ENCODE measurements around the gene TMC8. TPM values are rescaled to one million over a fixed set of nuclear protein-coding genes. Genes with fewer than 3 reads are reported as not detected.

TMC8 gene
- total and polyA plus RNA-seq, 2 experiments from 2014 or later = 1.2 to 1.3 TPM

- Mint-ChIP-seq H3K9me3 (no peaks in the 10 kb centered on the region; the same call in 1 of the 3 replicates), H3K36me3 (ENCODE audit: low read depth) (peaks cover 72% of the 10 kb centered on the region), H3K27me3 (ENCODE audit: insufficient read depth, low read depth, poor library complexity) (peaks cover 31% of the 10 kb centered on the region), H3K4me1 (peaks cover 50% of the 10 kb centered on the region), H3K4me3 (no peak overlapping the region), H3K27ac (peak overlapping the region; percentile 37; the same call in 1 of the 2 replicates)
- Histone ChIP-seq H3K4me1 (ENCODE audit: insufficient read depth) (peaks cover 16% of the 10 kb centered on the region), H3K4me2 (no peak overlapping the region), H4K20me1 (replicated peaks; ENCODE audit: insufficient read depth) (peaks cover 13% of the 10 kb centered on the region), H3F3A (replicated peaks; ENCODE audit: low read depth) (peaks cover 12% of the 10 kb centered on the region; the same call in 1 of the 2 replicates), H2AFZ (no peak overlapping the region), H3K4me3 (no peak overlapping the region), H3K9me2 (ENCODE audit: insufficient read depth) (no peaks in the 10 kb centered on the region), H3K79me2 (replicated peaks; ENCODE audit: insufficient read depth) (no peaks in the 10 kb centered on the region), H3K27me3 (ENCODE audit: insufficient read depth) (no peaks in the 10 kb centered on the region), H3K27ac (ENCODE audit: low read depth) (0 out of 2 replicates have a peak overlapping the region, but pooled peaks have one; percentile 59), H3K36me3 (ENCODE audit: insufficient read depth) (peaks cover 15% of the 10 kb centered on the region)
- DNase-seq (ENCODE audit: low spot score) (peak; percentile 83), ATAC-seq (peak; percentile 42)
- TF ChIP-seq STAT1 (IDR thresholded peaks at IDR 0.05; ENCODE audit: unreplicated experiment) = no peak
- TF ChIP-seq CTCF (conservative IDR thresholded peaks at IDR 0.05; ENCODE audit: low read depth in 2 of 2) = peak; percentile 62 to 76
- TF ChIP-seq NANOG (IDR thresholded peaks at IDR 0.05; ENCODE audit: borderline replicate concordance) = no peak
- TF ChIP-seq CREB1 (CRISPR knock-in tag; IDR thresholded peaks at IDR 0.05; ENCODE audit: low read depth) = no peak
- no peak for TF ChIP-seq JUNB (IDR thresholded peaks at IDR 0.05; ENCODE audit: unreplicated experiment)
- TF ChIP-seq REST (IDR thresholded peaks at IDR 0.05; ENCODE audit: unreplicated experiment) = no peak
- TF ChIP-seq ZNF114 (CRISPR knock-in tag; IDR thresholded peaks at IDR 0.05) = no peak
- no peak for TF ChIP-seq EZH2phosphoT487 (IDR thresholded peaks at IDR 0.05; ENCODE audit: unreplicated experiment)
- TF ChIP-seq EZH2 (IDR thresholded peaks at IDR 0.05; ENCODE audit: low read depth, unreplicated experiment) = no peak
Measured at GRCh38 chr17:78174870-78175642, 44.5 kb downstream of the TMC8 start.

Measured in GM23338 (cell line).